Astrocyte (in vitro differentiated cells and primary cell): ENCODE data around the gene FRMD4A. TPM values are rescaled to one million over a fixed set of nuclear protein-coding genes. Genes with fewer than 3 reads are reported as not detected.
"Not testable (repeated sequence)": the region's sequence is repeated elsewhere in the genome, so short reads cannot be mapped to it uniquely, and the experiment has no call there.

Source experiments
- DNase-seq: peaks from one replicate; pipeline ENCODE4 v3.0.0-alpha.2; 2010; ENCODE audit warnings: low read depth
- FAIRE-seq: peaks from 2 replicates; lab custom pipeline; 2011; peaks lifted over from hg19 to GRCh38; lab: Jason Lieb, UNC
- H2AFZ ChIP-seq: 2 replicates; pipeline ENCODE4 v1.6.0; 2012; ENCODE audit warnings: low read depth, low read length, inconsistent platforms
- H3K27ac ChIP-seq: 2 replicates; pipeline ENCODE4 v1.5.1; 2011; ENCODE audit warnings: low read depth, low read length, inconsistent platforms
- H3K27me3 ChIP-seq: 2 replicates; pipeline ENCODE4 v1.6.0; 2011; ENCODE audit warnings: low read length, inconsistent platforms; ENCODE audit not compliant: insufficient read depth
- H3K36me3 ChIP-seq: 2 replicates; pipeline ENCODE4 v1.5.1; 2011; ENCODE audit warnings: low read length, inconsistent platforms; ENCODE audit not compliant: insufficient read depth
- H3K4me1 ChIP-seq: 2 replicates; pipeline ENCODE4 v1.5.1; 2011; ENCODE audit warnings: low read length, inconsistent platforms; ENCODE audit not compliant: insufficient read depth
- H3K4me2 ChIP-seq: 2 replicates; pipeline ENCODE4 v1.6.0; 2012; ENCODE audit warnings: low read length, inconsistent platforms
- H3K4me3 ChIP-seq: 2 replicates; pipeline ENCODE4 v1.5.1; 2011; ENCODE audit warnings: low read depth, mild to moderate bottlenecking, low read length, inconsistent platforms; ENCODE audit not compliant: insufficient read depth
- H3K79me2 ChIP-seq: 2 replicates; pipeline ENCODE4 v1.6.0; 2012; ENCODE audit warnings: mild to moderate bottlenecking, low read length, inconsistent platforms; ENCODE audit not compliant: insufficient read depth
- H3K9ac ChIP-seq: 2 replicates; pipeline ENCODE4 v1.6.0; 2012; ENCODE audit warnings: mild to moderate bottlenecking, low read length, inconsistent platforms
- H3K9me3 ChIP-seq: 2 replicates; pipeline ENCODE4 v1.5.1; 2012; ENCODE audit warnings: low read depth, mild to moderate bottlenecking, low read length, inconsistent platforms; ENCODE audit not compliant: insufficient read depth
- H4K20me1 ChIP-seq: 2 replicates; pipeline ENCODE4 v1.6.0; 2012; ENCODE audit warnings: low read length, inconsistent platforms; ENCODE audit not compliant: insufficient read depth
- H3K27ac Mint-ChIP-seq: one replicate; pipeline ENCODE4 v1.8.0; 2021; ENCODE audit warnings: mild to moderate bottlenecking, mixed read lengths; ENCODE audit not compliant: unreplicated experiment
- H3K27me3 Mint-ChIP-seq: one replicate; pipeline ENCODE4 v1.8.0; 2021; ENCODE audit warnings: low read depth, mixed read lengths; ENCODE audit not compliant: unreplicated experiment
- H3K36me3 Mint-ChIP-seq: one replicate; pipeline ENCODE4 v1.8.0; 2021; ENCODE audit warnings: low read depth, mixed read lengths; ENCODE audit not compliant: unreplicated experiment
- H3K4me1 Mint-ChIP-seq: one replicate; pipeline ENCODE4 v1.8.0; 2021; ENCODE audit warnings: low read depth, mixed read lengths; ENCODE audit not compliant: unreplicated experiment
- H3K4me3 Mint-ChIP-seq: one replicate; pipeline ENCODE4 v1.8.0; 2021; ENCODE audit warnings: mild to moderate bottlenecking, moderate library complexity, mixed read lengths; ENCODE audit not compliant: unreplicated experiment
- H3K9me3 Mint-ChIP-seq: one replicate; pipeline ENCODE4 v1.8.0; 2021; ENCODE audit warnings: mild to moderate bottlenecking, mixed read lengths; ENCODE audit not compliant: unreplicated experiment
- CTCF ChIP-seq: IDR thresholded peaks from 2 replicates; pipeline ENCODE4 v1.5.1; 2011; ENCODE audit warnings: low read depth, mild to moderate bottlenecking, inconsistent platforms, low read length, moderate library complexity; ENCODE audit not compliant: insufficient read depth
- EZH2 ChIP-seq: IDR thresholded peaks from 2 replicates; pipeline ENCODE4 v1.6.1; 2012; ENCODE audit warnings: mild to moderate bottlenecking, low read length, inconsistent platforms; ENCODE audit not compliant: insufficient read depth
- total RNA-seq: library from RNA; stranded (reverse); gene quantifications from 2 replicates; pipeline ENCODE4 v1.2.1, GENCODE V29; 2021

Gene FRMD4A
- total RNA-seq, 1 donor from 2014 or later: 82.5 TPM

GRCh38 chr10:13716081-13717071 lies 614.3 kb downstream of the FRMD4A start:
- Mint-ChIP-seq H3K36me3 (peaks cover 11% of the 10 kb centered on the region), H3K27me3 (no peaks in the 10 kb centered on the region), H3K27ac (peak overlapping the region; percentile 44), H3K9me3 (peaks cover 2% of the 10 kb centered on the region), H3K4me1 (peaks cover 33% of the 10 kb centered on the region), H3K4me3 (no peak overlapping the region)
- H3K79me2 ChIP-seq: peaks cover under 1% of the 10 kb centered on the region
- no peaks in the 10 kb centered on the region for H4K20me1 ChIP-seq
- no peak for TF ChIP-seq CTCF
- no peak for TF ChIP-seq EZH2
- H3K4me1 ChIP-seq: peaks cover 65% of the 10 kb centered on the region
- no peak overlapping the region for H3K4me3 ChIP-seq
- peak; percentile 59 for FAIRE-seq
- no peak overlapping the region for H2AFZ ChIP-seq
- no peaks in the 10 kb centered on the region for H3K9me3 ChIP-seq
- peak overlapping the region; percentile 56 for H3K4me2 ChIP-seq
- H3K9ac ChIP-seq: peak overlapping the region; percentile 29
- DNase-seq: peak; percentile 96
- peak overlapping the region; percentile 63 for H3K27ac ChIP-seq
- H3K36me3 ChIP-seq: peaks cover 8% of the 10 kb centered on the region
- no peaks in the 10 kb centered on the region for H3K27me3 ChIP-seq

GRCh38 chr10:13715596-13715995 lies 615.1 kb downstream of the FRMD4A start:
- H3K36me3 Mint-ChIP-seq, FAIRE-seq, H3K4me3 Mint-ChIP-seq, H2AFZ ChIP-seq, H3K79me2 ChIP-seq, H3K36me3 ChIP-seq, H3K27me3 Mint-ChIP-seq, H3K9me3 Mint-ChIP-seq, H3K27ac Mint-ChIP-seq, DNase-seq, H4K20me1 ChIP-seq, H3K9me3 ChIP-seq, H3K4me3 ChIP-seq, H3K27me3 ChIP-seq: not testable (repeated sequence)
- peaks cover 39% of the 10 kb centered on the region for H3K4me1 Mint-ChIP-seq
- Histone ChIP-seq H3K9ac (peak overlapping the region; percentile 29), H3K4me1 (peaks cover 67% of the 10 kb centered on the region), H3K4me2 (peak overlapping the region; percentile 56), H3K27ac (peak overlapping the region; percentile 63)

GRCh38 chr10:13715100-13715499 lies 615.6 kb downstream of the FRMD4A start:
- Histone ChIP-seq H3K9me3 (no peaks in the 10 kb centered on the region), H3K4me1 (peaks cover 71% of the 10 kb centered on the region), H3K9ac (no peak overlapping the region), H2AFZ (no peak overlapping the region), H3K4me2 (no peak overlapping the region), H3K36me3 (peaks cover 3% of the 10 kb centered on the region), H3K79me2 (peaks cover 10% of the 10 kb centered on the region), H3K27me3 (no peaks in the 10 kb centered on the region), H3K4me3 (no peak overlapping the region), H4K20me1 (no peaks in the 10 kb centered on the region), H3K27ac (peak overlapping the region; percentile 63)
- peaks cover 7% of the 10 kb centered on the region for H3K36me3 Mint-ChIP-seq
- peak overlapping the region; percentile 30 for H3K27ac Mint-ChIP-seq
- H3K27me3 Mint-ChIP-seq: no peaks in the 10 kb centered on the region
- H3K4me3 Mint-ChIP-seq: no peak overlapping the region
- H3K4me1 Mint-ChIP-seq: peaks cover 42% of the 10 kb centered on the region
- no peak for DNase-seq
- H3K9me3 Mint-ChIP-seq: peaks cover 2% of the 10 kb centered on the region
- TF ChIP-seq EZH2: no peak
- TF ChIP-seq CTCF: no peak
- no peak for FAIRE-seq
